H54 (cell line): ENCODE data around the gene EFCAB8.

ENCODE experiments used
- DNase-seq: peaks from one replicate; pipeline ENCODE4 v3.0.0; 2011; ENCODE audit warnings: low spot score, mixed read lengths; ENCODE audit not compliant: insufficient read length
- FAIRE-seq: peaks from 3 replicates; lab custom pipeline; 2011; peaks lifted over from hg19 to GRCh38; lab: Jason Lieb, UNC
- POLR2A ChIP-seq: IDR thresholded peaks from 2 replicates; pipeline ENCODE4 v1.6.1; 2011; ENCODE audit warnings: low read depth, mild to moderate bottlenecking, low read length

EFCAB8 gene

DNA sequence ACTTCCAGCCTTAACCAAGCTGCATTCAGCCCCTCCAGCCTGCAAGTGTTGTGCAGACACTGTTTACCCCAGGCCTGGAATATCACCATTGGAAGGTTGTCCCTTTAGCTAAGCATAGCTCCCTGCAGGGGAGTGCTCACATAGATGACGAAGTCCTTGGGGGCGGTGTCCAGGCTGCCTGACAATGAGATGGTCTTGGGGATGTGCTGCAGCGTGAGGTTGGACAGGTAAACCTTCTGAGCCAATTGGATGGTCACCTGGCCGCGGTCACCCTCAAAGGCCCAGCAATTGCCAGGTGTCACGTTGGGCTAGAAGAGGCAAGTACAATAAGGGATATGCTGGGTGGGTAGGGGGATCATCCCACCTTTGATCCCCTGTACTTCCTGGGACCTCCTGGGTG is 126.9 kb downstream of the EFCAB8 start:
- DNase-seq (no peak), FAIRE-seq (no peak)
- no peak for TF ChIP-seq POLR2A

DNA sequence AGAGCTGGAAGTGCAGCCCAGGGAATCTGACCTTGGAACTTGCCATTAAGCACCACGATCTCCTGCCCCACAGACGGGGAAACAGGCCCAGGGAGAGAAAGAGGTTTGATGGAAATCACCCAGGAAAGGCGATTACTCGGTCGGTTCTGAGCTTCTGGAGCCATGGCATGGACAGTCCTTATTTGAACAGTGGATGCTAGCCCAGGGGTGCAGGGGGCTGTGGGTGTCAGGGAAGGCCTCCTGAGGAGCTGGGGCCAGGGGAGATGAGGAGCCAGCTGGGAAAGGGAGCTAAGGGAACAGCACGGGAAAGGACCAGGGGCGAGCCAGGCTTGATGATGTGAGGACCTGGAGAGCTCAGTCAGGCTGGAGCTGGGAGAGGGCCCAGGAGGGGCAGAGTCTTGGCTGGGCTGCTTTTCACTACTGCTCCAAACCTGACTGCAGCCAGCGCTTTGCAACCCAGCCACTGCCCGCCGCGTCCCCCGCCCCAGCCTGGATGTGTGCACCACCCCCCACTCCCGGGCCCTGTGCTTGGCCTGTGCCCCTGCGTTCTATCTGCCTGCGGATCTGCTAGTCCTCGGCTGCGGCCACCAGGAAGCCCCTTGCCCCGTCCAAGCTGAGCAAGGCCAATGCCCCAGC is 127.7 kb downstream of the EFCAB8 start:
- FAIRE-seq (no peak), DNase-seq (no peak)
- no peak for TF ChIP-seq POLR2A

DNA sequence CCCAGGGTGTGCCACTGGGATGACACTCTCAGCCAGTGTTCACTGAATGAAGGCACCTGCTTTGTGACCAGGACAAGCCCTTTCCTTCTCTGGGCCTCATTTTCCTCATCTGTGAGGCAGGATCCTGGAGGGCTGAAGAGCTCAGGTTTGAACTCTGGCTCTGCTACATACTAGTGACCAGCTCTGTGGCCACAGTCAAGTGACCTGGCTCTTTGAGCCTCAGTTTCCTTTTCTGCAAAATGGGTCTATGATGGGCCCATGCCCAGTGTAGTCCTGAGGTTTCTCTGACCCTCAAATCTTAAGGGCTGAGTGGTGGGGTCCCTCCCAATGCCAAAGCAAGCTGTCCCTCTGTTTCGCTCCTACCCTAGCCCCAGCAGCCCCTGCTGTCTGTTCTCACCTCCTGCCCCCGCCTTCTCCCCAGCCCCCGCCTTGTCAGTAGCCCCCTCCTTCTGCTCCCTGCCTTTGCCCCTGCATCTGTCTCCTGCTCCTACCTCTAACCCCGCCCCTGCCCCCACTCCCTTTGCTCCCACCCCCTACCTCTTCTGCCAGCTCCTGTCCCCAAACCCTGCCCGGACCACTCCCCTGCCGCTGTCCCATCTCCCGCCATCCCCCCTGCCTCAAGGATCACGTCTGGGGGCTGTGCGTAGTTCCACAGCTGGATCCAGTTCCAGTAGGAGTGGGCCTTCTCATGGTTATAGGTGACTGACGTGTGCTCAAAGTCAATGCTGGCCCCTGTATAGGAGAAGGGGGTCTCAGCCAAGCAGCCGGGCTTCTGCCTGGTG is 128.5 kb downstream of the EFCAB8 start:
- no peak for TF ChIP-seq POLR2A
- FAIRE-seq (no peak), DNase-seq (no peak)

DNA sequence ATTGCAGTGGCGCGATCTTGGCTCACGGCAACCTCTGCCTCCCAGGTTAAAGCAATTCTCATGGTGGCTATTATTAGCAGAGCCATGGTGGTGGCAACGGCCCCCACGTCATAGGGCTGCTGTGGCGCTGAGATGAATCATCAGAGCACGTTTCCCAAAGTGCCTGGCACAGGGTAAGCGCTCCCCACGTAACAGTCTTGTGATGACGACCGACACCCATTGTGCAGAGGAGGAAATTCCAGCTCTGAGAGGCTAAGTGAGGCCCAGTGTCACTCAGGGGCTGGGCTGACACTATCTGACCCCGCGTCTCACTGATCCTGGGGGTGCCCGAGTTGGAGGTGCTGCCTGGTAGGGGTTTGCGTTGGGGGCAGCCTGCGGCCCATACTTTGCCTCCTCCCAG is 129.3 kb downstream of the EFCAB8 start:
- DNase-seq (no peak), FAIRE-seq (no peak)
- no peak for TF ChIP-seq POLR2A

DNA sequence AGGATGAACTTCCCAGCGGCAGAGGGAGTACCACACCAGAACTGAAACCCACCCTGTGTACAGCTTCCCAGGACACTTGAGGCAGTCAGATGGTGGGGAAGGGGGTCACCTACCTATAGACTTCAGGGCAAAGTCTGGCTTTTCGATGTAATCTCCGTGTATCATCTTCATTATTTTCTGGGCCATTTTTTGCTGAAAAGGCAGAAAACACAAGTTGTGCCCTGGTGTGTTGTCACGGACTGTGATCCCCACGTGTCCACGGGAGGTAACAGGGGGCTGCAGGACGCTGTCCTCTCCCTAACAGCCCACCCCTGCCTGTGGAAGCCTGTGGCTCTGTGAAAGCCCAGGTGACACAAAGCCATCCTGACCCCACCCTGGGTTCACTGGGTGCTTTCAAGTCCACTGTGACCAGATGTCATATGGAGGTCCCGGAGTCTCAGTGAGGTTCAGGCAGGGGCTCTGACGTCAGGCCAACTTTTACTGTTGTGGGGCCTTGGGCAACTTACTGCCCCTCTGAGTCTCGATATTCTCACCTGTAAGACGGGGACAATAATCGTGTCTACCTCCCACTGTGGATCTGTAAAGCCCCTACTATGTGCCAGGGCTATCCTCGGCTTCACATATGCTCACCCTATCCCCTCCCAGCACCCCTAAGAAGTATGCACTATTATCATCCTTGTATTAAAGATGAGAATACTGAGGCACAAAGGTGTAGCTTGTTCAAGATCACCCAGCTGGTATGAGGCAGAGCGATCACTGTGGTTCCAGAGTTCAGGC is 131.0 kb downstream of the EFCAB8 start:
- DNase-seq = no peak
- no peak for FAIRE-seq
- TF ChIP-seq POLR2A = no peak

DNA sequence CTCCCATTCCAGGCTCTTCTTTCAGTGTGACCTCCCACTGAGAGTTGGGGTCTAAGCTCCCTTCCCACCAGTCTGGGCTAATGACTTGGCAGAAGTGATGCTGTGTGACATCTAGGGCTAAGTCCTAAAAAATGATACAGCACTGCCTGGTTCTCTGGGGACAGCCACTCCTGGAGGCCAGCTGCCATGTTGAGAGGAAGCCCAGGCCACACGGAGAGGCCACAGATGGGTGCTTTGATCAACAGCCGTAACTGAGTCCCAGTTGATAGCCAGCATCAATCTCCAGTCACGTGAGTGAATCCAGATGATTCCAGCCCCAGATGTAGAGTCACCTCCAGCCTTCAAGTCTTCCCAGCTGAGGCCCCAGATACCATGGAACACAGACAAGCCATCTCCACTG is 131.7 kb downstream of the EFCAB8 start:
- FAIRE-seq (no peak), DNase-seq (no peak)

DNA sequence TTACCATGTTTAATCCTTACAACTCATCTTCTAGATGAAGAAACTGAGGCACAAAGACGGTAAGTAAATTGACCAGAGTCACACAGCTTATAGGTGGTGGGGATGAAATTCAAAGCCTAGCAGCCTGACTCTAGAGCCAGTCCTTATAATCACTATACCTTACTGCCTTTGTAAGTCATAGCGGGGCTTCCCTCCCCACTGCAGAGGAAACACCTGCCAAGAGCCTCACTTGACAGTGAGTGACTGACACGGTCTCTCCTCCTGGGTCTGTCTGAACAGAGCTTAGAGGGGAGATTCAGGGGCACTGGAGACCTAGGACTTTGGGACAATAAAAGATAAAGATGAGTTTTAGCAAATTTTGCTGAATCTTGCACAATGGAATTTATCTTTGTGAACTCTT is 132.7 kb downstream of the EFCAB8 start:
- no peak for TF ChIP-seq POLR2A
- no peak for DNase-seq
- no peak for FAIRE-seq

More for the DNA sequence above, 131.7 kb downstream of the EFCAB8 start:
- TF ChIP-seq POLR2A = no peak

DNA sequence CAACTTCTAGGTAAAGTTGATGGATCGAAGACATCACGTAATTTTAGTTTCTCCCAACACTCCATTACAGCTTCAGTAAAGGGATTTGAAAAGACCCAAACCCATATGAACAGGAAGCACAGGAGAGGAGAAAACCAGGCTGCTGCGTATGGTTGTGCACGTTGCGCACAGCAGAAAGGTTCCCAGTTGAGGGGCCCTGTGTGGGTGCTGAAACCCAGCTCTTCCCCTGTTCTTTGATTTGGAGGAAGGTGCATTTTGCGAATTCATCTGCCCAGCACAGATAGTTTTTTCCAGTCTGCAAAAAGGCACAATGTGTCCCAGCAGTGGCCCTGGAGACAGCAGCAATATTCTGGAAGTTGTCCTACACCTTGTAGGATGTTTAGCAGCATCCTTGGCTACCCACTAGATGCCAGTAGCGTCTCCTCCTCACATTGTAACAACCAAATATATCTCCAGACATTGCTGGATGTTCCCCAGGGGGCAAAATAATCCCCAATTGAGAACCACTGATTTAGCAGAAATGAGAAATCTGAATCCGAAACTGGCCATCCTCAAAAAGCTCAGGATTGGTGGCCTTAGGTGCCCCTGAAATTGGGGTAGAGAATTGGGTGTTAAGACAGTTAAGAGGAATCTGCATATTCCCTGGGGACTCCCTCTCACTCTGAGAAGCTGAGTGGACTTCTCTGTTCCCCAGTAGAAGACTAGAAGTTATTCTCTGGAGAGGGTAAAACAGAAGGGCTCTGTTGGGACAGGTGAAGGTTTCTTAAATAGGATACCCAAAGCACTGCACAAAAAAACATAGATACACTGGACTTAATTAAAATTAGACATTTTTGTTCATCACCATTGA is 133.3 kb downstream of the EFCAB8 start:
- DNase-seq (no peak), FAIRE-seq (no peak)
- no peak for TF ChIP-seq POLR2A

DNA sequence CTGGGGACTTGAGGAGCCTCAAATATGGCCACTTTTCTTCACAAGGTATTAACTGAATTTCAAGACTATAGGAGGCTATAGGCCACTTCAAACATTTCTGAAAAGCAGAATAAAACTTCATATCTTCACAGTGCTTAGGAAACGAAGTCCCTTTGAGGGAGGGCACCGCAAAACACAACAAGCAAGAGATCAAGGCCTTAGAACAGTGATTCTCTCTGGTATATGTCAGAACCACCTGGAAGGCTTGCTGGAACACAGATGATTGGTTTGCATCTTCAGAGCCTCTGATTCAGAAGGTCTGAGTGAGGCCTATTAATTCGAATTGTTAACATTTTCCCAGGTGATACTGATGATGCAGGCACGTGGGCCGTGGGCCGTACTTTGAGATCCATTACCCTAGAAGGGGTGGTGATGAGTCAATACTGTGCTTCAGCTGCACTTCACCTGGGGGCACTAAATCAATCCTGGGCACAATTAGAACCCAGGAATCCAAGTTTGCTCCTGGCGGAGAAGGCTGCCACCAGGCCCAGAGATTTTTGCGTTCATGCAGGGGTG is 134.8 kb downstream of the EFCAB8 start:
- TF ChIP-seq POLR2A = no peak
- FAIRE-seq = no peak
- DNase-seq = no peak

DNA sequence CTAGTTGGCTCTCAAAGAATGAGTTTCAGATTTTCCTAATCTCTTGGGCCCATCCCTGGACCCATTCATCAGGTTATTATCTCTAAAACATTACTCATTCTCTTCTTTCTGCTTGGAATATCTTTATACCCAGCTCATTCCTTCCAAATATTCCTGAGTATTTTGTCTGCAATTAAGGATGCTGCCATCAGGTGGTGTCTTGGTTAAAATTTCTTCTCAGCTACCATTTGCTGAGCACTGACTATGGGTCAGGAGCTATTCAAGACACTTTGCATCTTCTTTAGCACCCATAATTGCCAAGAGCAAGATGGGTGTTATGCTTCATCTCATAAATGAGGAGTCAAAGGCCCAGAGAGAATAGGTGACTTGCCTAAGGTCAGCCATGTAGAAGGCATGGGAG is 137.1 kb downstream of the EFCAB8 start:
- no peak for FAIRE-seq
- no peak for TF ChIP-seq POLR2A
- no peak for DNase-seq

DNA sequence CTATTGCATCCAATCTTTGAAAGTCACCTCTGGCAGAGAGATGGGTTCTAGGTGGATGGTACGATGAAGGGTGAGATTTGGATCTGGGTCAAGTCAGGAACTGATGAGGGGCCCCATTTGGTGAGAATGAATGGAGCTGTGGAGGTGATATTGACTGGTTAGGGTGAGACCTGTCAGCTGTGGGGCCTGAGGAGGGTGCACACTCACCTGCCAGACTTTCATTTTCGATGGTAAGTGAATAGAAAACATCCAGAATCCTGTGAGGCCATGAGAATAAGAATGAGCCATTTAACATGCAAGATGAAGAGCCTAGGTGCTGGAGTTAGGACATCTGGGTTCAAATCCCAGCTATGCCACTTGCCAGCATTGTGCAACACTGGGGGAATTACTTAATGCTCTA is 138.7 kb downstream of the EFCAB8 start:
- FAIRE-seq (no peak), DNase-seq (no peak)
- TF ChIP-seq POLR2A = no peak

DNA sequence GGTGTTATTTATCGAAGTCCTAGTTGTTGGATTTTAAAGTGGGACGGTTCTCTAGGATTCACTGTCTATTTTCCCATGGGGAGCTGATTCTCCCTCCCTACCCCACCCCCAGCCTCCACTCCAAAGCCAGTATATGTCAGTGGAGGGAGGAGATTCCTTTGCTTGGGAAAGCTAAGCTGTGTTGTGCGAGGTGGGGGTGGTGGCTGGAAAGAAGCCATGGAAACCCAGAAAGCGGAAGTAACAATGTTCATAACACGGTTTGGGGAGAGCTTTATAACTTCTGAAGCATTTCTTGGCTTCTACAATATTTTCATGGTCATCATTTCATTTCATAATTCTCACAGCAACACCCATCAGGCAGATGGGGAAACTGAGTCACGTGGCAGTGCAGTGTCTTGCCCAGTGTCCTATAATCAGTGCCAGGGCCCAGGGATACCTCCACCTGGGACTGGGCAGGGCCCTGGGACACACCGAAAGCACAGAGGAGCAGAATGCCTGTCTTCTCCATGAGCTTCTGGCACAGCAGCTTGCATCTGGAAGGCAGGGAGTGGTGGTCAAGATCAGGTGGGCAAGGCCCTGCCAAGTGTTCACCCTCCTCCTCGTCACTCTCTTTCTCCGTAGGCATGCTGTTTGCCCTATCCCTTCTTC is 141.0 kb downstream of the EFCAB8 start:
- no peak for TF ChIP-seq POLR2A
- DNase-seq (no peak), FAIRE-seq (no peak)
